Kidney (tissue), 14 donors: Measurements from ENCODE around the gene CLIC4. TPM values are rescaled to one million over a fixed set of nuclear protein-coding genes. Genes with fewer than 3 reads are reported as not detected.

Experiments used
- DNase-seq, 5 donors: peaks; one replicate each; pipeline ENCODE4 v3.0.0-alpha.2; 2013 to 2020
- FAIRE-seq: peaks from 2 replicates; lab custom pipeline; 2012; peaks lifted over from hg19 to GRCh38; lab: Jason Lieb, UNC
- H3K27ac ChIP-seq, 2 donors: one replicate each; pipeline ENCODE4 v1.7.0; 2013; ENCODE audit warnings: low read depth in 2 of 2, low read length in 2 of 2, inconsistent platforms in 1 of 2
- H3K27me3 ChIP-seq: one replicate; pipeline ENCODE4 v1.7.1; 2013; ENCODE audit warnings: low read length, inconsistent platforms; ENCODE audit not compliant: control insufficient read depth, insufficient read depth
- H3K36me3 ChIP-seq, 3 donors: one replicate each; pipeline versions ENCODE4 v1.7.0 to v1.7.1; 2013; ENCODE audit warnings: low read length in 3 of 3, control low read depth in 1 of 3, inconsistent platforms in 1 of 3; ENCODE audit not compliant: insufficient read depth in 3 of 3, control insufficient read depth in 2 of 3
- H3K4me1 ChIP-seq, 3 donors: one replicate each; pipeline versions ENCODE4 v1.7.0 to v1.7.1; 2013; ENCODE audit warnings: low read length in 3 of 3, inconsistent platforms in 1 of 3, low read depth in 1 of 3; ENCODE audit not compliant: control insufficient read depth in 2 of 3, insufficient read depth in 2 of 3
- H3K4me3 ChIP-seq, 3 donors: one replicate each; pipeline versions ENCODE4 v1.7.0 to v1.8.1; 2013; ENCODE audit warnings: low read length in 3 of 3, control low read depth in 1 of 3, inconsistent platforms in 1 of 3
- H3K9ac ChIP-seq, 3 donors: one replicate each; pipeline versions ENCODE4 v1.7.0 to v1.7.1; 2013; ENCODE audit warnings: low read length in 3 of 3, control low read depth in 1 of 3, inconsistent platforms in 1 of 3
- H3K9me3 ChIP-seq, 3 donors: one replicate each; pipeline versions ENCODE4 v1.7.0 to v1.7.1; 2013; ENCODE audit warnings: low read length in 3 of 3, control low read depth in 1 of 3, inconsistent platforms in 1 of 3; ENCODE audit not compliant: control insufficient read depth in 2 of 3, insufficient read depth in 1 of 3
- CTCF ChIP-seq: IDR thresholded peaks from 3 replicates; pipeline ENCODE4 v1.5.1; 2012; ENCODE audit warnings: mild to moderate bottlenecking, moderate library complexity, borderline replicate concordance; ENCODE audit not compliant: insufficient read depth; ENCODE audit errors: extremely low read depth
- intact Hi-C: fragments of 100-400 bp; cut with DNase I; formaldehyde crosslinking; loops from one replicate; pipeline ENCODE4 v1.11.1; 2022
- polyA plus RNA-seq: library from polyadenylated mRNA; stranded (reverse); fragments of 350-450 nt; fragmentation: Illumina TruSeq; extraction: RNeasy Lipid Tissue Mini Kit (QIAGEN cat#74804); gene quantifications from one replicate; pipeline ENCODE4 v1.2.3, GENCODE V29; 2014; ENCODE audit warnings: low read depth, low replicate concordance; ENCODE audit not compliant: insufficient read depth
- total RNA-seq: library from RNA; stranded (reverse); fragmentation: NEBNext Ultra II Directional; extraction: Animal tissue kit (Norgen Biotek cat#: 25700); gene quantifications from one replicate; pipeline ENCODE4 v1.2.1, GENCODE V29; 2021
- donor health status: control.
- donor health status: control.
- donor health status: control.
- donor health status: control.
- donor health status: control.
- donor health status: DM: yes; HTN: yes; CAD: no.
- donor health status: Normal renal cell carcinoma (clear cell type).

Gene CLIC4
- total and polyA plus RNA-seq, 2 donors from 2014 or later: 72.7 to 315 TPM

DNA sequence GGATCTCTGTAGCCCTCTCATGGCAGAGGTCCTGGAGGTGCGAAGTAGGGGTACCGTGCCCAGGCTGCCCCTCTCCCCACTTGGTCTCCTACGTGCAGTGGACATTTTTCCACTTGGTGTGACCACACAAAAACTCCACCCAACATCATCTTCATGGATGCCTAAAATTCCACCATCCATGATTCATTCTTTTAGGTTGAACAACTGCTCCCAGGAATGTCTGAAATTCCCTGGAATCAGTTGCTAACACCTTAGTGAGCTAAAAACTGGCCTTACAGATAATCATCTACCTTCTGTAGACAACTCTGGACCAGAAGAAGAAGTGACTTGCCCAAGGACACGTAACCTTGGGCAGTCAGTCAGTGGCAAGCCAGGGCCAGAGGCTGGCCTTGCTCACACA, 32.1 kb upstream of the CLIC4 start:
- no peak overlapping the region for H3K4me3 ChIP-seq
- intact Hi-C loops: no loop called here
- H3K9me3 ChIP-seq: no peaks in the 10 kb centered on the region
- no peaks in the 10 kb centered on the region for H3K36me3 ChIP-seq
- no peaks in the 10 kb centered on the region for H3K27me3 ChIP-seq
- FAIRE-seq (no peak), DNase-seq (no peak)
- no peak overlapping the region for H3K27ac ChIP-seq
- TF ChIP-seq CTCF: no peak
- peaks cover 0 to 10% (median 3%) of the 10 kb centered on the region in 3 donors for H3K4me1 ChIP-seq
- H3K9ac ChIP-seq: no peak overlapping the region

- no peak for DNase-seq
- no peak overlapping the region for H3K4me3 ChIP-seq
- H3K9me3 ChIP-seq: no peaks in the 10 kb centered on the region
- FAIRE-seq: no peak
- H3K4me1 ChIP-seq: peaks cover 0 to 14% (median 5%) of the 10 kb centered on the region in 3 donors
- intact Hi-C loops: no loop called here
- H3K27ac ChIP-seq: no peak overlapping the region
- no peaks in the 10 kb centered on the region for H3K36me3 ChIP-seq
- no peak for TF ChIP-seq CTCF
- no peaks in the 10 kb centered on the region for H3K27me3 ChIP-seq
- no peak overlapping the region for H3K9ac ChIP-seq
These were observed 31.5 kb upstream of the CLIC4 start for GRCh38 chr1:24713736-24714135.

- H3K9ac ChIP-seq: no peak overlapping the region
- no peak for TF ChIP-seq CTCF
- FAIRE-seq: no peak
- no peak overlapping the region for H3K27ac ChIP-seq
- no peak for DNase-seq
- intact Hi-C loops: no loop called here
- H3K4me1 ChIP-seq: peaks cover 0 to 14% (median 5%) of the 10 kb centered on the region in 3 donors
- no peaks in the 10 kb centered on the region for H3K27me3 ChIP-seq
- H3K9me3 ChIP-seq: no peaks in the 10 kb centered on the region
- H3K4me3 ChIP-seq: no peak overlapping the region
- H3K36me3 ChIP-seq: no peaks in the 10 kb centered on the region
These were observed 30.3 kb upstream of the CLIC4 start for GRCh38 chr1:24714859-24715520.
